ENCODE data around the gene ZFAND3. TPM values are rescaled to one million over a fixed set of nuclear protein-coding genes. Genes with fewer than 3 reads are reported as not detected.
"Not testable (repeated sequence)": the region's sequence is repeated elsewhere in the genome, so short reads cannot be mapped to it uniquely, and the experiment has no call there.

Gene ZFAND3
- polyA plus RNA-seq, 4 donors, result 35.9 to 80.4 (median 40.9) TPM

- Histone ChIP-seq H3K27ac (ENCODE audit: low read depth in 1 of 3, low read length in 2 of 3) (no peak overlapping the region), H3K4me1 (ENCODE audit: control insufficient read depth in 3 of 3, insufficient read depth in 2 of 3, low read depth in 1 of 3, low read length in 2 of 3) (peaks cover 0 to 3% (median 3%) of the 10 kb centered on the region in 3 donors), H3K27me3 (ENCODE audit: control insufficient read depth in 3 of 3, insufficient read depth in 3 of 3, low read length in 3 of 3) (no peaks in the 10 kb centered on the region), H3K36me3 (ENCODE audit: control insufficient read depth in 3 of 3, insufficient read depth in 2 of 3, low read depth in 1 of 3, low read length in 3 of 3) (no peaks in the 10 kb centered on the region), H3K9me3 (ENCODE audit: control insufficient read depth in 2 of 2, insufficient read depth in 1 of 2, low read depth in 1 of 2, low read length in 1 of 2) (no peaks in the 10 kb centered on the region), H3K4me3 (ENCODE audit: low read depth in 1 of 3, low read length in 3 of 3) (no peak overlapping the region)
- 51 to 67% (median 63%) methylated on average over 2 of the region's 2 CpGs for WGBS, 3 donors
- FAIRE-seq (no peak), DNase-seq (no peak)
Observed at GRCh38 chr6:37988127-37988526, 168.6 kb downstream of the ZFAND3 start.

- Histone ChIP-seq H3K9me3 (ENCODE audit: control insufficient read depth in 2 of 2, insufficient read depth in 1 of 2, low read depth in 1 of 2, low read length in 1 of 2) (no peaks in the 10 kb centered on the region), H3K27ac (ENCODE audit: low read depth in 1 of 3, low read length in 2 of 3) (no peak overlapping the region), H3K4me3 (ENCODE audit: low read depth in 1 of 3, low read length in 3 of 3) (no peak overlapping the region), H3K4me1 (ENCODE audit: control insufficient read depth in 3 of 3, insufficient read depth in 2 of 3, low read depth in 1 of 3, low read length in 2 of 3) (peaks cover 0 to 3% (median 3%) of the 10 kb centered on the region in 3 donors), H3K27me3 (ENCODE audit: control insufficient read depth in 3 of 3, insufficient read depth in 3 of 3, low read length in 3 of 3) (no peaks in the 10 kb centered on the region), H3K36me3 (ENCODE audit: control insufficient read depth in 3 of 3, insufficient read depth in 2 of 3, low read depth in 1 of 3, low read length in 3 of 3) (no peaks in the 10 kb centered on the region)
- no peak for FAIRE-seq
- DNase-seq, result no peak
- WGBS, 3 donors, result 70 to 92% (median 75%) methylated on average over 3 of the region's 3 CpGs
Observed at GRCh38 chr6:37988696-37989095, 169.2 kb downstream of the ZFAND3 start.

GRCh38 chr6:37990762-37991525 is 171.4 kb downstream of the ZFAND3 start:
- FAIRE-seq, result no peak

GRCh38 chr6:37992749-37993148 is 173.2 kb downstream of the ZFAND3 start:
- no peak overlapping the region for H3K4me3 ChIP-seq (ENCODE audit: low read depth in 1 of 3, low read length in 3 of 3)
- FAIRE-seq, result no peak

More at GRCh38 chr6:37990762-37991525, 171.4 kb downstream of the ZFAND3 start:
- DNase-seq, result no peak
- WGBS, 3 donors, result 69 to 78% (median 74%) methylated on average over 6 of the region's 6 CpGs
- no peaks in the 10 kb centered on the region for H3K36me3 ChIP-seq (ENCODE audit: control insufficient read depth in 3 of 3, insufficient read depth in 2 of 3, low read depth in 1 of 3, low read length in 3 of 3)
- H3K27ac ChIP-seq (ENCODE audit: low read depth in 1 of 3, low read length in 2 of 3), result peak overlapping the region in 1 of 3 donors; percentile 12
- no peaks in the 10 kb centered on the region for H3K27me3 ChIP-seq (ENCODE audit: control insufficient read depth in 3 of 3, insufficient read depth in 3 of 3, low read length in 3 of 3)
- no peak overlapping the region for H3K4me3 ChIP-seq (ENCODE audit: low read depth in 1 of 3, low read length in 3 of 3)
- H3K4me1 ChIP-seq (ENCODE audit: control insufficient read depth in 3 of 3, insufficient read depth in 2 of 3, low read depth in 1 of 3, low read length in 2 of 3), result peaks cover 0 to 3% (median 0%) of the 10 kb centered on the region in 3 donors
- H3K9me3 ChIP-seq (ENCODE audit: control insufficient read depth in 2 of 2, insufficient read depth in 1 of 2, low read depth in 1 of 2, low read length in 1 of 2), result no peaks in the 10 kb centered on the region

GRCh38 chr6:37993194-37993593 is 173.7 kb downstream of the ZFAND3 start:
- H3K27me3 ChIP-seq (ENCODE audit: control insufficient read depth in 3 of 3, insufficient read depth in 3 of 3, low read length in 3 of 3); FAIRE-seq; DNase-seq; H3K4me1 ChIP-seq (ENCODE audit: control insufficient read depth in 3 of 3, insufficient read depth in 2 of 3, low read depth in 1 of 3, low read length in 2 of 3); H3K9me3 ChIP-seq (ENCODE audit: control insufficient read depth in 2 of 2, insufficient read depth in 1 of 2, low read depth in 1 of 2, low read length in 1 of 2); H3K4me3 ChIP-seq (ENCODE audit: low read depth in 1 of 3, low read length in 3 of 3); H3K27ac ChIP-seq (ENCODE audit: low read depth in 1 of 3, low read length in 2 of 3); H3K36me3 ChIP-seq (ENCODE audit: control insufficient read depth in 3 of 3, insufficient read depth in 2 of 3, low read depth in 1 of 3, low read length in 3 of 3): not testable (repeated sequence)
- WGBS, 3 donors, result 97 to 99% (median 98%) methylated on average over 7 of the region's 7 CpGs

More at GRCh38 chr6:37992749-37993148, 173.2 kb downstream of the ZFAND3 start:
- Histone ChIP-seq H3K27me3 (ENCODE audit: control insufficient read depth in 3 of 3, insufficient read depth in 3 of 3, low read length in 3 of 3) (no peaks in the 10 kb centered on the region), H3K9me3 (ENCODE audit: control insufficient read depth in 2 of 2, insufficient read depth in 1 of 2, low read depth in 1 of 2, low read length in 1 of 2) (no peaks in the 10 kb centered on the region), H3K27ac (ENCODE audit: low read depth in 1 of 3, low read length in 2 of 3) (no peak overlapping the region), H3K4me1 (ENCODE audit: control insufficient read depth in 3 of 3, insufficient read depth in 2 of 3, low read depth in 1 of 3, low read length in 2 of 3) (peaks cover 0 to 3% (median 0%) of the 10 kb centered on the region in 3 donors), H3K36me3 (ENCODE audit: control insufficient read depth in 3 of 3, insufficient read depth in 2 of 3, low read depth in 1 of 3, low read length in 3 of 3) (no peaks in the 10 kb centered on the region)
- 74 to 80% (median 79%) methylated on average over 2 of the region's 2 CpGs for WGBS, 3 donors
- no peak for DNase-seq

- FAIRE-seq, result no peak
Observed at GRCh38 chr6:37993596-37993995, 174.1 kb downstream of the ZFAND3 start.

GRCh38 chr6:37994223-37994622 is 174.7 kb downstream of the ZFAND3 start:
- Histone ChIP-seq H3K27me3 (ENCODE audit: control insufficient read depth in 3 of 3, insufficient read depth in 3 of 3, low read length in 3 of 3) (no peaks in the 10 kb centered on the region), H3K4me1 (ENCODE audit: control insufficient read depth in 3 of 3, insufficient read depth in 2 of 3, low read depth in 1 of 3, low read length in 2 of 3) (no peaks in the 10 kb centered on the region), H3K36me3 (ENCODE audit: control insufficient read depth in 3 of 3, insufficient read depth in 2 of 3, low read depth in 1 of 3, low read length in 3 of 3) (no peaks in the 10 kb centered on the region), H3K4me3 (ENCODE audit: low read depth in 1 of 3, low read length in 3 of 3) (no peak overlapping the region), H3K27ac (ENCODE audit: low read depth in 1 of 3, low read length in 2 of 3) (no peak overlapping the region), H3K9me3 (ENCODE audit: control insufficient read depth in 2 of 2, insufficient read depth in 1 of 2, low read depth in 1 of 2, low read length in 1 of 2) (no peaks in the 10 kb centered on the region)
- 74 to 86% (median 85%) methylated on average over 2 of the region's 2 CpGs for WGBS, 3 donors
- FAIRE-seq, result no peak
- DNase-seq, result no peak

More at GRCh38 chr6:37993596-37993995, 174.1 kb downstream of the ZFAND3 start:
- Histone ChIP-seq H3K4me1 (ENCODE audit: control insufficient read depth in 3 of 3, insufficient read depth in 2 of 3, low read depth in 1 of 3, low read length in 2 of 3) (peaks cover 0 to under 1% (median 0%) of the 10 kb centered on the region in 3 donors), H3K27me3 (ENCODE audit: control insufficient read depth in 3 of 3, insufficient read depth in 3 of 3, low read length in 3 of 3) (no peaks in the 10 kb centered on the region), H3K9me3 (ENCODE audit: control insufficient read depth in 2 of 2, insufficient read depth in 1 of 2, low read depth in 1 of 2, low read length in 1 of 2) (no peaks in the 10 kb centered on the region), H3K27ac (ENCODE audit: low read depth in 1 of 3, low read length in 2 of 3) (no peak overlapping the region), H3K36me3 (ENCODE audit: control insufficient read depth in 3 of 3, insufficient read depth in 2 of 3, low read depth in 1 of 3, low read length in 3 of 3) (no peaks in the 10 kb centered on the region), H3K4me3 (ENCODE audit: low read depth in 1 of 3, low read length in 3 of 3) (no peak overlapping the region)
- no peak for DNase-seq
- 84 to 94% (median 88%) methylated on average over 5 of the region's 5 CpGs for WGBS, 3 donors

GRCh38 chr6:37998366-37998765 is 178.8 kb downstream of the ZFAND3 start:
- no peak for FAIRE-seq
- WGBS, 3 donors, result 94 to 100% (median 96%) methylated on average over 2 of the region's 2 CpGs
- Histone ChIP-seq H3K36me3 (ENCODE audit: control insufficient read depth in 3 of 3, insufficient read depth in 2 of 3, low read depth in 1 of 3, low read length in 3 of 3) (peaks cover 0 to under 1% (median 0%) of the 10 kb centered on the region in 3 donors), H3K4me1 (ENCODE audit: control insufficient read depth in 3 of 3, insufficient read depth in 2 of 3, low read depth in 1 of 3, low read length in 2 of 3) (no peaks in the 10 kb centered on the region), H3K4me3 (ENCODE audit: low read depth in 1 of 3, low read length in 3 of 3) (no peak overlapping the region), H3K27ac (ENCODE audit: low read depth in 1 of 3, low read length in 2 of 3) (no peak overlapping the region), H3K27me3 (ENCODE audit: control insufficient read depth in 3 of 3, insufficient read depth in 3 of 3, low read length in 3 of 3) (no peaks in the 10 kb centered on the region), H3K9me3 (ENCODE audit: control insufficient read depth in 2 of 2, insufficient read depth in 1 of 2, low read depth in 1 of 2, low read length in 1 of 2) (no peaks in the 10 kb centered on the region)
- DNase-seq, result no peak
